ENCODE measurements around the gene MSRB2. TPM values are rescaled to one million over a fixed set of nuclear protein-coding genes. Genes with fewer than 3 reads are reported as not detected.
A peak's percentile ranks its signal among the peaks of the same experiment; 100 is the strongest.
"Not testable (repeated sequence)": the region's sequence is repeated elsewhere in the genome, so short reads cannot be mapped to it uniquely, and the experiment has no call there.

The MSRB2 gene
- total RNA-seq, 2 donors from 2014 or later, result 21.3 to 39.5 TPM

- DNase-seq (ENCODE audit: low spot score) (no peak), ATAC-seq (ENCODE audit: insufficient number of reproducible peaks, low FRiP score, low read depth) (no peak)
- no peak overlapping the region for H3K4me3 ChIP-seq
- H3K27ac ChIP-seq, result peak overlapping the region in 1 of 2 donors; percentile 20
- peaks cover 5 to 35% of the 10 kb centered on the region in 2 donors for H3K4me1 ChIP-seq (ENCODE audit: control insufficient read depth in 1 of 2, low read depth in 2 of 2)
- H3K27me3 ChIP-seq (replicated peaks; ENCODE audit: insufficient read depth), result no peaks in the 10 kb centered on the region
- H3K36me3 ChIP-seq, result no peaks in the 10 kb centered on the region
- H3K9me3 ChIP-seq, result no peaks in the 10 kb centered on the region
- TF ChIP-seq CTCF (IDR thresholded peaks at IDR 0.05), result no peak
These were observed 28.0 kb upstream of the MSRB2 start for GRCh38 chr10:23067337-23067736.

GRCh38 chr10:23067939-23068775, 27.2 kb upstream of the MSRB2 start:
- peak; percentile 45 for DNase-seq (ENCODE audit: low spot score)
- ATAC-seq (ENCODE audit: insufficient number of reproducible peaks, low FRiP score, low read depth), result peak; percentile 47
- H3K27ac ChIP-seq, result peak overlapping the region; percentile 20 to 51
- TF ChIP-seq CTCF (IDR thresholded peaks at IDR 0.05), result peak; percentile 81
- H3K4me1 ChIP-seq (ENCODE audit: control insufficient read depth in 1 of 2, low read depth in 2 of 2), result peaks cover 5 to 29% of the 10 kb centered on the region in 2 donors
- H3K36me3 ChIP-seq, result no peaks in the 10 kb centered on the region
- no peak overlapping the region for H3K4me3 ChIP-seq
- H3K27me3 ChIP-seq (replicated peaks; ENCODE audit: insufficient read depth), result no peaks in the 10 kb centered on the region
- H3K9me3 ChIP-seq, result no peaks in the 10 kb centered on the region

- ATAC-seq (ENCODE audit: insufficient number of reproducible peaks, low FRiP score, low read depth), result no peak
- H3K4me3 ChIP-seq, result no peak overlapping the region
- peaks cover 5 to 24% of the 10 kb centered on the region in 2 donors for H3K4me1 ChIP-seq (ENCODE audit: control insufficient read depth in 1 of 2, low read depth in 2 of 2)
- H3K36me3 ChIP-seq, result no peaks in the 10 kb centered on the region
- no peak for DNase-seq (ENCODE audit: low spot score)
- no peaks in the 10 kb centered on the region for H3K27me3 ChIP-seq (replicated peaks; ENCODE audit: insufficient read depth)
- no peak overlapping the region for H3K27ac ChIP-seq
- no peak for TF ChIP-seq CTCF (IDR thresholded peaks at IDR 0.05)
- H3K9me3 ChIP-seq, result no peaks in the 10 kb centered on the region
These were observed 26.2 kb upstream of the MSRB2 start for GRCh38 chr10:23069019-23069815.

- H3K9me3 ChIP-seq; ATAC-seq (ENCODE audit: insufficient number of reproducible peaks, low FRiP score, low read depth); H3K4me3 ChIP-seq; H3K36me3 ChIP-seq; H3K27ac ChIP-seq; DNase-seq (ENCODE audit: low spot score); H3K27me3 ChIP-seq (replicated peaks; ENCODE audit: insufficient read depth): not testable (repeated sequence)
- peaks cover 5 to 14% of the 10 kb centered on the region in 2 donors for H3K4me1 ChIP-seq (ENCODE audit: control insufficient read depth in 1 of 2, low read depth in 2 of 2)
These were observed 25.1 kb upstream of the MSRB2 start for GRCh38 chr10:23070092-23070912.

- no peak for TF ChIP-seq CTCF (IDR thresholded peaks at IDR 0.05)
- DNase-seq (ENCODE audit: low spot score) (no peak), ATAC-seq (ENCODE audit: insufficient number of reproducible peaks, low FRiP score, low read depth) (no peak)
These were observed 24.5 kb upstream of the MSRB2 start for GRCh38 chr10:23070913-23071218.

GRCh38 chr10:23072593-23072992, 22.8 kb upstream of the MSRB2 start:
- not testable (repeated sequence) for H3K4me1 ChIP-seq (ENCODE audit: control insufficient read depth in 1 of 2, low read depth in 2 of 2); H3K27ac ChIP-seq; H3K36me3 ChIP-seq; H3K27me3 ChIP-seq (replicated peaks; ENCODE audit: insufficient read depth); H3K4me3 ChIP-seq; DNase-seq (ENCODE audit: low spot score); H3K9me3 ChIP-seq; ATAC-seq (ENCODE audit: insufficient number of reproducible peaks, low FRiP score, low read depth)

More at GRCh38 chr10:23070913-23071218, 24.5 kb upstream of the MSRB2 start:
- Histone ChIP-seq H3K4me1 (ENCODE audit: control insufficient read depth in 1 of 2, low read depth in 2 of 2) (peaks cover 2 to 8% of the 10 kb centered on the region in 2 donors), H3K9me3 (no peaks in the 10 kb centered on the region), H3K36me3 (no peaks in the 10 kb centered on the region), H3K27ac (no peak overlapping the region), H3K27me3 (replicated peaks; ENCODE audit: insufficient read depth) (no peaks in the 10 kb centered on the region), H3K4me3 (no peak overlapping the region)

Measured in thoracic aorta (tissue), 2 donors.